Measurements from ENCODE around the gene RNPEP. TPM values are rescaled to one million over a fixed set of nuclear protein-coding genes. Genes with fewer than 3 reads are reported as not detected.

RNPEP gene
- total and polyA plus RNA-seq, 2 experiments from 2014 or later: 57.9 to 74.2 TPM

DNA sequence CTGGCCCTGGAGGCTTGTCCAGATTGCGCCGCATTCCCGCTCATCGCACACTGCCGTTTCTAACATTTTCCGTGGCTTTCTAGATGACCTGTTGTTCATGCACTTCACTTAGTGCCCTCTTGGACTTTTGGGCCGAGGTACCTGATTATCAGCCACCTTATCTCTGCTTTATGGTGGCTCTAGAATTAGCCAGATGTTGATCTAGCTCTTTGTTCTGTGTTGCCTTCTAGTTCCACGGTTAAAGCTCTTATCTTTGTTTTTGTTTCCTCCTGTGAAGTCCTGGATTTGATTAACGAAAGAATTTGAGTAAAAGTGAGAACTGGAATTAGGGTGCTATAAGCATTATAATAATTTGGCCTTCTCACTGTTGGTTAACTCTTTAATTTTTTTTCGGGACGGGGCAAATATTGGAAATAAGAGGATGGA lies 945 bp downstream of the RNPEP start:
- Histone ChIP-seq H4K20me1 (ENCODE audit: insufficient read depth, poor library complexity, severe bottlenecking) (peaks cover 19% of the 10 kb centered on the region), H3K27me3 (no peaks in the 10 kb centered on the region), H3K9me2 (replicated peaks; ENCODE audit: insufficient read depth) (no peaks in the 10 kb centered on the region), H3K4me3 (peak overlapping the region; percentile 99), H3K9me3 (ENCODE audit: low read depth) (no peaks in the 10 kb centered on the region), H3K4me2 (peak overlapping the region; percentile 84), H3K36me3 (replicated peaks; ENCODE audit: insufficient read depth, low read depth) (no peaks in the 10 kb centered on the region), H3K27ac (peak overlapping the region; percentile 91), H3K79me2 (peaks cover 48% of the 10 kb centered on the region), H3K4me1 (ENCODE audit: insufficient read depth) (peaks cover 9% of the 10 kb centered on the region), H2AFZ (peak overlapping the region; percentile 14)
- WGBS (ENCODE audit: low lambda C conversion rate, missing lambda C conversion rate): 7% methylated on average over 11 of the region's 11 CpGs
- TF ChIP-seq, protein P1, sequence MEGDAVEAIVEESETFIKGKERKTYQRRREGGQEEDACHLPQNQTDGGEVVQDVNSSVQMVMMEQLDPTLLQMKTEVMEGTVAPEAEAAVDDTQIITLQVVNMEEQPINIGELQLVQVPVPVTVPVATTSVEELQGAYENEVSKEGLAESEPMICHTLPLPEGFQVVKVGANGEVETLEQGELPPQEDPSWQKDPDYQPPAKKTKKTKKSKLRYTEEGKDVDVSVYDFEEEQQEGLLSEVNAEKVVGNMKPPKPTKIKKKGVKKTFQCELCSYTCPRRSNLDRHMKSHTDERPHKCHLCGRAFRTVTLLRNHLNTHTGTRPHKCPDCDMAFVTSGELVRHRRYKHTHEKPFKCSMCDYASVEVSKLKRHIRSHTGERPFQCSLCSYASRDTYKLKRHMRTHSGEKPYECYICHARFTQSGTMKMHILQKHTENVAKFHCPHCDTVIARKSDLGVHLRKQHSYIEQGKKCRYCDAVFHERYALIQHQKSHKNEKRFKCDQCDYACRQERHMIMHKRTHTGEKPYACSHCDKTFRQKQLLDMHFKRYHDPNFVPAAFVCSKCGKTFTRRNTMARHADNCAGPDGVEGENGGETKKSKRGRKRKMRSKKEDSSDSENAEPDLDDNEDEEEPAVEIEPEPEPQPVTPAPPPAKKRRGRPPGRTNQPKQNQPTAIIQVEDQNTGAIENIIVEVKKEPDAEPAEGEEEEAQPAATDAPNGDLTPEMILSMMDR (IDR thresholded peaks at IDR 0.05; ENCODE audit: poor library complexity): no peak
- TF ChIP-seq EZH2phosphoT487 (IDR thresholded peaks at IDR 0.05; ENCODE audit: low read depth, severe bottlenecking, unreplicated experiment): no peak
- DNase-seq (ENCODE audit: low spot score): no peak

DNA sequence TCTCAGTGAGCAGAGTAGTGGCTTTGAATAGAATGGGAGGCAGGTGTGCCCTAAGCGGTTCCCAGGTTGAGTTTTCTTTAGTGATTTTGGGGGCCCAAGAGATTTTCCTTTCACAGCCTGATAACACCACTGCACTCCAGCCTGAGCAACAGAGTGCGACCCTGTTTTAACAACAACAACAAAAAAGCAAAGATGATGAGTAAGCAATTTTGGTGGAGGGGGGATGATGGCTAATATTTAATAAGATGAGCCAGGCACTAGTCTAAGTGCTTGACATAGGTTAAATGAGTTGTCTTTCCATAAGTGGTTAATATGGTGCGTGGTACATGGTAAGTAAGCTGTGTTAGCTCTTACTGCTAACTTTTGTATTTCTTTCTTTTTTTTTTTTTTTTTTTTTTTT lies 2.0 kb downstream of the RNPEP start:
- no peak for DNase-seq (ENCODE audit: low spot score)
- Histone ChIP-seq H3K27me3 (no peaks in the 10 kb centered on the region), H2AFZ (no peak overlapping the region), H3K4me3 (no peak overlapping the region), H3K9me2 (replicated peaks; ENCODE audit: insufficient read depth) (no peaks in the 10 kb centered on the region), H3K36me3 (replicated peaks; ENCODE audit: insufficient read depth, low read depth) (no peaks in the 10 kb centered on the region), H3K9me3 (ENCODE audit: low read depth) (no peaks in the 10 kb centered on the region), H3K4me2 (peak overlapping the region; percentile 84), H3K4me1 (ENCODE audit: insufficient read depth) (peaks cover 9% of the 10 kb centered on the region), H3K79me2 (peaks cover 53% of the 10 kb centered on the region), H4K20me1 (ENCODE audit: insufficient read depth, poor library complexity, severe bottlenecking) (peaks cover 25% of the 10 kb centered on the region), H3K27ac (no peak overlapping the region)
- TF ChIP-seq EZH2phosphoT487 (IDR thresholded peaks at IDR 0.05; ENCODE audit: low read depth, severe bottlenecking, unreplicated experiment) (no peak), EZH2 (IDR thresholded peaks at IDR 0.05; ENCODE audit: borderline replicate concordance) (no peak)
- TF ChIP-seq, protein P1 (IDR thresholded peaks at IDR 0.05; ENCODE audit: poor library complexity): no peak
- WGBS (ENCODE audit: low lambda C conversion rate, missing lambda C conversion rate): 94% methylated on average over 3 of the region's 3 CpGs

DNA sequence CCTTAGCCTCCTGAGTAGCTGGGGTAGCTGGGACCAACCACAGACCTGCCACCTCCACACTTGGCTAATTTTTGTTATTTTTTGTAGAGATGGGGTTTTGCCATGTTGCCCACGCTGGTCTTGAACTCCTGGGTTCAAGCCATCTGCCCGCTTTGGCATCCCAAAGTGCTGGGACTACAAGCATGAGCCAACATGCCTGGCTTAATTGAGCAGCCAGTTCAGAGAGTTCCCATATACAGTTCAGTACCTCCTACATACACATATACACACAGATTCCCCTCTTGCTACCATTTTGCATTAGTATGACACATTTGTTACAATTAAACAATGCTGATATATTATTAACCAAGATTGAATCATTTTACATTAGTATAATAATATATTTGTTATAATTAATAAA lies 2.9 kb downstream of the RNPEP start:
- H3K4me2 ChIP-seq: no peak overlapping the region
- peaks cover 53% of the 10 kb centered on the region for H3K79me2 ChIP-seq
- no peaks in the 10 kb centered on the region for H3K27me3 ChIP-seq
- H3K27ac ChIP-seq: no peak overlapping the region
- H3K9me2 ChIP-seq (replicated peaks; ENCODE audit: insufficient read depth): no peaks in the 10 kb centered on the region
- no peaks in the 10 kb centered on the region for H3K9me3 ChIP-seq (ENCODE audit: low read depth)
- no peak for DNase-seq (ENCODE audit: low spot score)
- peaks cover 25% of the 10 kb centered on the region for H4K20me1 ChIP-seq (ENCODE audit: insufficient read depth, poor library complexity, severe bottlenecking)
- TF ChIP-seq, protein P1 (IDR thresholded peaks at IDR 0.05; ENCODE audit: poor library complexity): no peak
- TF ChIP-seq EZH2phosphoT487 (IDR thresholded peaks at IDR 0.05; ENCODE audit: low read depth, severe bottlenecking, unreplicated experiment): no peak
- TF ChIP-seq EZH2 (IDR thresholded peaks at IDR 0.05; ENCODE audit: borderline replicate concordance): no peak
- H2AFZ ChIP-seq: no peak overlapping the region
- no peak overlapping the region for H3K4me3 ChIP-seq
- WGBS (ENCODE audit: low lambda C conversion rate, missing lambda C conversion rate): 64% methylated on average over 2 of the region's 2 CpGs
- H3K36me3 ChIP-seq (replicated peaks; ENCODE audit: insufficient read depth, low read depth): no peaks in the 10 kb centered on the region
- peaks cover 9% of the 10 kb centered on the region for H3K4me1 ChIP-seq (ENCODE audit: insufficient read depth)

DNA sequence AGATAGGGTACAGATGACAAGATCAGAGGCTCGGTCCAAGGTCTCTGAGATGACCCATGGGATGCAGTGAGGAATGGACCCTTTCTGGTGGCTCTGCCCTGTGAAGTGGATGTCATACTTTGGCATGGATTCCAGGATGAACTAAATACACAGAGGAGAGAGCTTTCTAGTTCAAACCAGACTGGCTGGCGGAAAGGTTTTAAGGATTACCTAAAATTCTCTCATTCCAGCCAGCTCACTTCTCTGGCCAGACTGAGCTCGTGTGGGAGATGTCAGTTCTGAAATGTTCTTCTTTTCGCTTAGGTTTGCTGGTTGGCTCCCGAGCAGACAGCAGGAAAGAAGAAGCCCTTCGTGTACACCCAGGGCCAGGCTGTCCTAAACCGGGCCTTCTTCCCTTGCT lies 6.2 kb downstream of the RNPEP start:
- H3K9me3 ChIP-seq (ENCODE audit: low read depth): no peaks in the 10 kb centered on the region
- peaks cover 9% of the 10 kb centered on the region for H3K4me1 ChIP-seq (ENCODE audit: insufficient read depth)
- H3K36me3 ChIP-seq (replicated peaks; ENCODE audit: insufficient read depth, low read depth): peaks cover 4% of the 10 kb centered on the region
- H3K4me3 ChIP-seq: no peak overlapping the region
- no peak overlapping the region for H3K27ac ChIP-seq
- peaks cover 25% of the 10 kb centered on the region for H4K20me1 ChIP-seq (ENCODE audit: insufficient read depth, poor library complexity, severe bottlenecking)
- H3K9me2 ChIP-seq (replicated peaks; ENCODE audit: insufficient read depth): no peaks in the 10 kb centered on the region
- TF ChIP-seq EZH2 (IDR thresholded peaks at IDR 0.05; ENCODE audit: borderline replicate concordance) (no peak), EZH2phosphoT487 (IDR thresholded peaks at IDR 0.05; ENCODE audit: low read depth, severe bottlenecking, unreplicated experiment) (no peak)
- TF ChIP-seq, protein P1 (IDR thresholded peaks at IDR 0.05; ENCODE audit: poor library complexity): no peak
- no peak overlapping the region for H3K4me2 ChIP-seq
- H3K27me3 ChIP-seq: no peaks in the 10 kb centered on the region
- peaks cover 52% of the 10 kb centered on the region for H3K79me2 ChIP-seq
- DNase-seq (ENCODE audit: low spot score): no peak
- WGBS (ENCODE audit: low lambda C conversion rate, missing lambda C conversion rate): 83% methylated on average over 7 of the region's 7 CpGs
- no peak overlapping the region for H2AFZ ChIP-seq

All from hepatocyte (in vitro differentiated cells).